A549 (cell line): Measurements from ENCODE around the gene MYO7A. TPM values are rescaled to one million over a fixed set of nuclear protein-coding genes. Genes with fewer than 3 reads are reported as not detected.

Source experiments
- ATAC-seq, 2 experiments: fragments of 200-7000 bp in 1 of 2; fragments of >200 bp in 1 of 2; cut with Nextera tagmentation in 1 of 2; cut with Tn5 transposase in 1 of 2; 3 replicates each; pipeline versions ENCODE4 v1.8.0 to v1.9.1; 2018 to 2020; ENCODE audit warnings: mild to moderate bottlenecking in 1 of 2, moderate library complexity in 1 of 2
- CTCF ChIA-PET: fragments of 300-600 bp; sonication (Branson Sonifier 250); formaldehyde crosslinking; extraction: SDS; loops from one replicate; lab custom pipeline; 2021; ENCODE audit warnings: antibody characterized with exemption, inconsistent platforms; lab: Yijun Ruan, JAX
- POLR2A ChIA-PET: fragments of 350-600 bp; formaldehyde crosslinking; extraction: SDS; loops from one replicate; lab custom pipeline; 2021; ENCODE audit warnings: antibody characterized with exemption, inconsistent platforms; lab: Yijun Ruan, JAX
- DNase-seq, 2 experiments: peaks; one replicate each; pipeline versions ENCODE4 v3.0.0 to v3.0.0-alpha.2; 2011 to 2016; ENCODE audit warnings: low read depth in 1 of 2, low spot score in 1 of 2
- FAIRE-seq: peaks from 2 replicates; lab custom pipeline; 2011; peaks lifted over from hg19 to GRCh38; lab: Jason Lieb, UNC
- H3K27ac ChIP-seq, 2 experiments: fragments of >200 bp; sonication (Bioruptor Twin); formaldehyde crosslinking; 3 replicates each; pipeline ENCODE4 v1.5.1; 2016 to 2017
- H3K4me1 ChIP-seq: fragments of >200 bp; sonication (Bioruptor Twin); formaldehyde crosslinking; 3 replicates; pipeline ENCODE4 v1.6.1; 2016
- H3K4me2 ChIP-seq: fragments of >200 bp; sonication (Bioruptor Twin); formaldehyde crosslinking; 3 replicates; pipeline ENCODE4 v1.6.1; 2016
- H3K4me3 ChIP-seq: fragments of >200 bp; sonication (Bioruptor Twin); formaldehyde crosslinking; 3 replicates; pipeline ENCODE4 v1.5.1; 2016
- H3K9me3 ChIP-seq: fragments of >200 bp; sonication (Bioruptor Twin); formaldehyde crosslinking; 3 replicates; pipeline ENCODE4 v1.6.1; 2016
- BCL3 ChIP-seq: fragments of >200 bp; sonication (Bioruptor Twin); formaldehyde crosslinking; IDR thresholded peaks from 3 replicates; pipeline ENCODE4 v1.6.1; 2016
- CBX2 ChIP-seq: fragments of 200-600 bp; sonication (generic); IDR thresholded peaks from 2 replicates; pipeline ENCODE4 v1.6.1; 2016; ENCODE audit warnings: low read depth, mild to moderate bottlenecking, borderline replicate concordance
- CBX8 ChIP-seq: fragments of 200-600 bp; sonication (generic); IDR thresholded peaks from 2 replicates; pipeline ENCODE4 v1.6.1; 2016
- CHD2 ChIP-seq: fragments of 150-350 bp; IDR thresholded peaks from 2 replicates; pipeline ENCODE4 v1.6.1; 2014; ENCODE audit warnings: low read length; ENCODE audit not compliant: partially characterized antibody
- CHD4 ChIP-seq: fragments of 200-600 bp; sonication (generic); IDR thresholded peaks from 2 replicates; pipeline ENCODE4 v1.6.1; 2016; ENCODE audit warnings: antibody characterized with exemption, mild to moderate bottlenecking, borderline replicate concordance
- E2F6 ChIP-seq: IDR thresholded peaks from 2 replicates; pipeline ENCODE4 v1.6.1; 2012; ENCODE audit warnings: low read depth, borderline replicate concordance
- FOSL2 ChIP-seq, 2 experiments: fragments of 450-650 bp in 1 of 2; fragments of >200 bp in 1 of 2; sonication (Bioruptor Twin) in 1 of 2; formaldehyde crosslinking; IDR thresholded peaks; 2 replicates each; pipeline versions ENCODE4 v1.5.0 to v1.6.1; 2016 to 2020; ENCODE audit warnings: mild to moderate bottlenecking in 1 of 2, moderate library complexity in 1 of 2
- FOXS1 ChIP-seq: fragments of 250-450 bp; sonication (Bioruptor Pico); IDR thresholded peaks from 2 replicates; pipeline ENCODE4 v1.5.0; 2020; ENCODE audit warnings: mild to moderate bottlenecking, moderate library complexity
- HMGXB4 ChIP-seq: fragments of 250-450 bp; sonication (Bioruptor Pico); IDR thresholded peaks from 2 replicates; pipeline ENCODE4 v1.5.0; 2021; ENCODE audit warnings: mild to moderate bottlenecking, moderate library complexity, borderline replicate concordance
- HOXB5 ChIP-seq: fragments of 250-450 bp; sonication (Bioruptor Pico); IDR thresholded peaks from 2 replicates; pipeline ENCODE4 v1.5.0; 2020; ENCODE audit warnings: mild to moderate bottlenecking, moderate library complexity
- JUN ChIP-seq, 2 experiments: fragments of >200 bp; sonication (Bioruptor Twin); formaldehyde crosslinking; IDR thresholded peaks; 2 replicates in 1 of 2; 3 replicates in 1 of 2; pipeline ENCODE4 v1.6.1; 2016 to 2017
- JUNB ChIP-seq: fragments of >200 bp; sonication (Bioruptor Twin); formaldehyde crosslinking; IDR thresholded peaks from 2 replicates; pipeline ENCODE4 v1.6.1; 2016
- MAFK ChIP-seq: fragments of 450-650 bp; IDR thresholded peaks from 2 replicates; pipeline ENCODE4 v1.6.1; 2014; ENCODE audit not compliant: partially characterized antibody
- NR3C1 ChIP-seq: fragments of >200 bp; sonication (Bioruptor Twin); formaldehyde crosslinking; IDR thresholded peaks from 3 replicates; pipeline ENCODE4 v1.6.1; 2017
- POLR2A ChIP-seq: IDR thresholded peaks from 2 replicates; pipeline ENCODE4 v1.6.1; 2012; ENCODE audit warnings: mild to moderate bottlenecking, low read length
- RARB ChIP-seq: fragments of 250-450 bp; sonication (Bioruptor Pico); IDR thresholded peaks from 2 replicates; pipeline ENCODE4 v1.8.0; 2021; ENCODE audit warnings: mild to moderate bottlenecking, moderate library complexity
- RCOR1 ChIP-seq: fragments of 150-350 bp; IDR thresholded peaks from 2 replicates; pipeline ENCODE4 v1.6.1; 2014; ENCODE audit warnings: antibody characterized with exemption, low read length, low read depth
- REST ChIP-seq: fragments of 200-600 bp; sonication (generic); IDR thresholded peaks from 2 replicates; pipeline ENCODE4 v1.6.1; 2016; ENCODE audit warnings: antibody characterized with exemption, mild to moderate bottlenecking, moderate library complexity
- RFX5 ChIP-seq: fragments of 450-650 bp; IDR thresholded peaks from 2 replicates; pipeline ENCODE4 v1.7.1; 2014; ENCODE audit warnings: antibody characterized with exemption, mild to moderate bottlenecking, moderate library complexity
- RNF2 ChIP-seq: fragments of 200-600 bp; sonication (generic); IDR thresholded peaks from 2 replicates; pipeline ENCODE4 v1.6.1; 2016; ENCODE audit warnings: low read depth, mild to moderate bottlenecking, antibody characterized with exemption, moderate library complexity, borderline replicate concordance
- ZC3H11A ChIP-seq: fragments of 450-650 bp; IDR thresholded peaks from 2 replicates; pipeline ENCODE4 v1.6.1; 2014; ENCODE audit warnings: antibody characterized with exemption, mild to moderate bottlenecking
- ZFP36 ChIP-seq: fragments of 450-650 bp; IDR thresholded peaks from 2 replicates; pipeline ENCODE4 v1.6.1; 2014; ENCODE audit warnings: borderline replicate concordance; ENCODE audit not compliant: partially characterized antibody
- ZNF302 ChIP-seq: fragments of 250-450 bp; sonication (Bioruptor Pico); IDR thresholded peaks from 2 replicates; pipeline ENCODE4 v1.9.0; 2021; ENCODE audit warnings: inconsistent platforms, mild to moderate bottlenecking, moderate library complexity
- WGBS: methylation state at CpG from one replicate; pipeline ENCODE4 v1.1.6; 2017; ENCODE audit errors: missing lambda C conversion rate; 5-methylcytosine and 5-hydroxymethylcytosine counted together
- polyA plus RNA-seq, 4 experiments: library from polyadenylated mRNA; depleted of rRNA in 3 of 4; stranded (reverse); fragments of >200 nt; fragmentation: RNase III in 1 of 4; extraction: RNeasy Plus Mini Kit Qiagen cat#74134 plus additional on column Dnase treatment in 1 of 4; gene quantifications; 2 replicates in 3 of 4; 3 replicates in 1 of 4; pipeline ENCODE4 v1.2.3, GENCODE V29; 2011 to 2017

Gene MYO7A
- polyA plus RNA-seq, 2 of the 4 experiments (the other 2 are of a cell fraction), result 1.7 to 2.1 TPM

GRCh38 chr11:77230878-77231605, 103.0 kb downstream of the MYO7A start:
- TF ChIP-seq POLR2A (no peak), HMGXB4 (CRISPR knock-in tag) (no peak), ZFP36 (no peak), CBX8 (no peak), FOXS1 (CRISPR knock-in tag) (no peak), HOXB5 (CRISPR knock-in tag) (no peak), E2F6 (no peak), BCL3 (no peak), CBX2 (no peak), JUNB (no peak), RARB (no peak), RNF2 (no peak), RCOR1 (no peak), REST (no peak), CHD2 (no peak), FOSL2 (IDR thresholded peaks at IDR 0.05) (no peak), FOSL2 (CRISPR knock-in tag; IDR thresholded peaks at IDR 0.05) (no peak), CHD4 (no peak), RFX5 (no peak), ZC3H11A (no peak)
- H3K4me3 ChIP-seq, result no peak overlapping the region
- no peak overlapping the region for H3K27ac ChIP-seq
- ATAC-seq, result no peak
- no peak for FAIRE-seq
- 91% methylated on average over 5 of the region's 5 CpGs for WGBS
- DNase-seq, result no peak
- H3K4me2 ChIP-seq, result no peak overlapping the region
- POLR2A ChIA-PET, result no interaction called here
- H3K4me1 ChIP-seq, result no peaks in the 10 kb centered on the region
- CTCF ChIA-PET, result interaction anchor here (1.3 to 2.2 kb wide), 3 partner anchors 8 to 317 kb away, joined by 3 to 7 read pairs (median 4); no protein-coding TSS in a partner anchor
- H3K9me3 ChIP-seq, result no peaks in the 10 kb centered on the region

GRCh38 chr11:77231800-77232199, 103.8 kb downstream of the MYO7A start:
- 0% methylated on average over 1 of the region's 1 CpG for WGBS
- ATAC-seq, result no peak
- Histone ChIP-seq H3K27ac (no peak overlapping the region), H3K9me3 (no peaks in the 10 kb centered on the region), H3K4me3 (no peak overlapping the region), H3K4me2 (no peak overlapping the region), H3K4me1 (no peaks in the 10 kb centered on the region)
- TF ChIP-seq MAFK (no peak), CHD4 (no peak), JUN (IDR thresholded peaks at IDR 0.05) (no peak), FOXS1 (CRISPR knock-in tag) (no peak), ZNF302 (CRISPR knock-in tag) (no peak), POLR2A (no peak), NR3C1 (no peak)
- no peak for DNase-seq
- ChIA-PET POLR2A (no interaction called here), CTCF (interaction anchor here (1.3 to 2.2 kb wide), 3 partner anchors 9 to 316 kb away, joined by 3 to 7 read pairs (median 4); no protein-coding TSS in a partner anchor)
- no peak for FAIRE-seq
